Measurements from ENCODE around the gene CRYM.
"Not testable (repeated sequence)": the region's sequence is repeated elsewhere in the genome, so short reads cannot be mapped to it uniquely, and the experiment has no call there.

Gene CRYM

DNA sequence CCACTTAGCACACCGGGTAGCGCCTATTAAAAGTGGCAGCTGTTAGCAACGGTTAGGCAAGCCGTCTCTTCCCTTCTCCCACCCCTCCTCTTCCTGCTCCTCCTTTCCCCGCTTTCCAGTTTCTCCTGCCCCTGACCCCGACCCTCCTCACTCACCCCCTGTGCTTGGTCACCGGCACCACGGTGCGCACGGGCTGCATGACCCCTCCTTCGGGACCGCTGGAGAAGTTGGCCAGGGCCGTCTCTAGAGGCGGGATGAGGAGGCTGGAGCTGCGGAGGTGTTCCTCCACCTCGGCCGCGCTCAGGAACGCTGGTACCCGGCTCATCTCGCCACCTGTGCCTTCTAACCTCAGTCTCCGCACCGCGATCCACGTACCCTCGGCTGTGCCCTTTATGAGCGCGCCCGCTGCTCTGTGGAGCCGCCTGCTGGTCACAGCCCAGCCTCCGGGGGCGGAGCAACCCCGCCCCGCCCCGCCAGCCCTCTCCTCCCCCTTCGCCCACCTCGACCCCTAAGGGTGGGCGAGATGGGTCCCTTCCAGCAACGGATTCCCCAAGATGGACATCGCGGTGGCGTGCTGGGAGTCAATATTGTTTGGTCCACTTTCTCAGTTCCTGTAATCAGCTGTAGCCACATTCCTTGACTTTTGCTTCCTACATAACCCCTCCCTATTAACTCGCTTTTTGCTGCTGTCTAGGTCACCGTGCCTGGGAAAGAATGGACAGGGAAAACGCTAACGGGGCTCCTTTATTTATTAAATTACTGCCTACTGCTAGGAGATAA is at the start of gene CRYM:
Gene CRYM (minus strand): TSS at position 364 of the 780 bp plus-strand sequence. CDS start 39 bp downstream, at position 325.
- H3K9ac ChIP-seq (ENCODE audit: low read length in 2 of 2): peak within 1 kb of the TSS in 1 of 2 donors; percentile 21
- H3K36me3 ChIP-seq (ENCODE audit: control insufficient read depth in 2 of 2, insufficient read depth in 2 of 2, low read length in 2 of 2): no peaks in the 10 kb centered on the region
- no peak within 1 kb of the TSS for H3K27ac ChIP-seq (ENCODE audit: low read length)
- H3K27me3 ChIP-seq (ENCODE audit: control insufficient read depth in 1 of 2, insufficient read depth in 2 of 2, low read length in 2 of 2): peaks cover 22 to 27% of the 10 kb centered on the region in 2 donors
- no peaks in the 10 kb centered on the region for H3K9me3 ChIP-seq (ENCODE audit: control insufficient read depth in 2 of 2, low read length in 2 of 2)
- H3K4me1 ChIP-seq (ENCODE audit: control insufficient read depth, insufficient read depth, low read length): peaks cover 6% of the 10 kb centered on the region
- H3K4me3 ChIP-seq (ENCODE audit: low read length in 2 of 2): peak within 1 kb of the TSS; percentile 64 to 75

DNA sequence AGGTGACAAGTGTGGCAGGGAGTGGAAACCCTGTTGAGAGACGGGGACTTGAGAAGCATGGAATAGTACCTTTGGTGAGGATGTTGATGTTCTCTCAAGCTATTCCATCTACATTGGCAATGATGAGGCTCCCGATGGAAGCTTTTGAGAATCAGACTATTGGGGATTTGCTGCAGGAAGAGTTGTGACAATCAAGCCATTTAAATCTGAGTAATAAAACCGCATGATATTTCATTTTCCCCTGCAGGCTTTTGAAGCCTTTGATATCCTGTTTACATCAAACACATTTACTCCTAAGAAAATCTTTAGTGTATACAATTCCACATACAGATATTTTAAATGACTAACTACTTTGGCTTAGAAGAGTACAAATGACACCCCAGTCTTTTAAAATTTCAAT is 49.0 kb upstream of the CRYM start:
- no peak overlapping the region for H3K27ac ChIP-seq (ENCODE audit: low read length)
- H3K9me3 ChIP-seq (ENCODE audit: control insufficient read depth in 2 of 2, low read length in 2 of 2): no peaks in the 10 kb centered on the region
- no peaks in the 10 kb centered on the region for H3K4me1 ChIP-seq (ENCODE audit: control insufficient read depth, insufficient read depth, low read length)
- no peak overlapping the region for H3K4me3 ChIP-seq (ENCODE audit: low read length in 2 of 2)
- H3K9ac ChIP-seq (ENCODE audit: low read length in 2 of 2): no peak overlapping the region
- H3K27me3 ChIP-seq (ENCODE audit: control insufficient read depth in 1 of 2, insufficient read depth in 2 of 2, low read length in 2 of 2): no peaks in the 10 kb centered on the region
- no peaks in the 10 kb centered on the region for H3K36me3 ChIP-seq (ENCODE audit: control insufficient read depth in 2 of 2, insufficient read depth in 2 of 2, low read length in 2 of 2)

DNA sequence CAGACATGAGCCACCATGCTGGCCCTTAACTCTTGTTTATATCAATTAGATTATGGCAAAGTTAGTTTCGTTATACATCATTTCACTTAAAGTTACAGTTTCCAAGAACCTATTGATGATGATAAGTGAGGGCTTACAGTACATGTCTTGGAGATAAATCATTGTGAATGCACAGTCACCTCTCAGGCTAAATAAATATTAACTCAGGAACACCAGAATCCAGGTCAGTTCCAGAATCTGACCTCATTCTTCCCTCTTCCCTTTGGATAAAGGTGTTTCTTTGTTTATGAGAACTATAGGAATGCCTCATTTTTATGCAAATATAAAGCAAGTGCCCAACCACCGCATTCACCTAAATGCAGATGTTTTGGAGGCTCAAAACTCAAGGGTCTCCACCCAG is 48.4 kb upstream of the CRYM start:
- H3K4me3 ChIP-seq (ENCODE audit: low read length in 2 of 2): no peak overlapping the region
- H3K27me3 ChIP-seq (ENCODE audit: control insufficient read depth in 1 of 2, insufficient read depth in 2 of 2, low read length in 2 of 2): no peaks in the 10 kb centered on the region
- H3K27ac ChIP-seq (ENCODE audit: low read length): no peak overlapping the region
- no peaks in the 10 kb centered on the region for H3K36me3 ChIP-seq (ENCODE audit: control insufficient read depth in 2 of 2, insufficient read depth in 2 of 2, low read length in 2 of 2)
- H3K9ac ChIP-seq (ENCODE audit: low read length in 2 of 2): no peak overlapping the region
- no peaks in the 10 kb centered on the region for H3K4me1 ChIP-seq (ENCODE audit: control insufficient read depth, insufficient read depth, low read length)
- no peaks in the 10 kb centered on the region for H3K9me3 ChIP-seq (ENCODE audit: control insufficient read depth in 2 of 2, low read length in 2 of 2)

DNA sequence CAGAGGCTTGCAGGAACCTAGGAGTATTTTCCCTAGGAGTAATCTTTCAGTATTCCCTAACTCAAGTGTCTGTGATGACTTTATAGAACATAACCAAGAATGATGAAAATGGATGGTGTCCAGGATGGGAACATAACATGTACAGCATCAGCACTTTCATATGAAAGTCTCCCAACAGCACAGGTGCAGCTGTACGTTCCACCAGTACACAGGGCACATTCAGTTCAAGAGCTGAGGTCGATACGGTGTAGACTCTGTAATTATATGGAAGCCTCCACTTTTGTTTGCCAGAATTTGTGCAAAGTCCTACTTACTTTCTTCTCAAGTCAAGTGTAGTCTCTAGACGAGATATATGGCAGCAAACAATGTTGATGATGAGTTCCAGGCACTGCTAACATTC is 46.2 kb upstream of the CRYM start:
- H3K9me3 ChIP-seq (ENCODE audit: control insufficient read depth in 2 of 2, low read length in 2 of 2): no peaks in the 10 kb centered on the region
- H3K27me3 ChIP-seq (ENCODE audit: control insufficient read depth in 1 of 2, insufficient read depth in 2 of 2, low read length in 2 of 2): no peaks in the 10 kb centered on the region
- no peaks in the 10 kb centered on the region for H3K4me1 ChIP-seq (ENCODE audit: control insufficient read depth, insufficient read depth, low read length)
- no peak overlapping the region for H3K4me3 ChIP-seq (ENCODE audit: low read length in 2 of 2)
- H3K27ac ChIP-seq (ENCODE audit: low read length): no peak overlapping the region
- H3K36me3 ChIP-seq (ENCODE audit: control insufficient read depth in 2 of 2, insufficient read depth in 2 of 2, low read length in 2 of 2): peaks cover 0 to 2% of the 10 kb centered on the region in 2 donors
- H3K9ac ChIP-seq (ENCODE audit: low read length in 2 of 2): no peak overlapping the region

DNA sequence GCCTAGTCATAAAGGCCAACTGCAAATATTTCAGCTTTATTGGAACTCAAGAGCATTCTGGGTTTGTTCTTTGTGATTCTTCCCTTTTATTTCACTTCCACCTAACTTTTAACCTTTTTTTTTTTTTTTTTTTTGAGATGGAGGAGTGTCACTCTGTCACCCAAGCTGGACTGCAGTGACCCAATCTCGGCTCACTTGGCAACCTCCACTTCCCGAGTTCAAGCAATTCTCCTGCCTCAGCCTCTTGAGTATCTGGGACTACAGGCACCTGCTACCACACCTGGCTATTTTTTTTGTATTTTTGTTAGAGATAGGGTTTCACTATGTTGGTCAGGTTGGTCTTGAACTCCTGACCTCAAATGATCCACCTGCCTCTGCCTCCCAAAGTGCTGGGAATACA is 44.2 kb upstream of the CRYM start:
- not testable (repeated sequence) for H3K36me3 ChIP-seq (ENCODE audit: control insufficient read depth in 2 of 2, insufficient read depth in 2 of 2, low read length in 2 of 2); H3K9ac ChIP-seq (ENCODE audit: low read length in 2 of 2); H3K4me3 ChIP-seq (ENCODE audit: low read length in 2 of 2); H3K4me1 ChIP-seq (ENCODE audit: control insufficient read depth, insufficient read depth, low read length); H3K27me3 ChIP-seq (ENCODE audit: control insufficient read depth in 1 of 2, insufficient read depth in 2 of 2, low read length in 2 of 2); H3K27ac ChIP-seq (ENCODE audit: low read length); H3K9me3 ChIP-seq (ENCODE audit: control insufficient read depth in 2 of 2, low read length in 2 of 2)

DNA sequence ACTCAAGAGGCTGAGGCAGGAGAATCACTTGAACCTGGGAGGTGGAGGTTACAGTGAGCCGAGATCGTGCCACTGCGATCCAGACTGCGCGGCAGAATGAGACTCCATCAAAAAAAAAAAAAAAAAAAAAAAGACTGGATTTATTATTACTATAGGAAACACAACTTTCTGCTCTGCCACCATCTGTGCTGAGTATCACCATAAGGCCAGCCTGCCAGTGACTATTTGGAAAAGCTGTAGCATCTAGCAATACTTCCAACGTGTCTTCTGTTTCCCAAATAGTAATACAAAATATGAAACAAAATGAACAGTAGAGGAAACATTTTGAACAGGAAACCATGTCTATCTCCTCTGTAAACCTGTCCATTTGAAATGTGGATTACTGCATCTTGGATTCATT is 43.6 kb upstream of the CRYM start:
- H3K4me1 ChIP-seq (ENCODE audit: control insufficient read depth, insufficient read depth, low read length): no peaks in the 10 kb centered on the region
- H3K27me3 ChIP-seq (ENCODE audit: control insufficient read depth in 1 of 2, insufficient read depth in 2 of 2, low read length in 2 of 2): no peaks in the 10 kb centered on the region
- peaks cover 0 to 2% of the 10 kb centered on the region in 2 donors for H3K36me3 ChIP-seq (ENCODE audit: control insufficient read depth in 2 of 2, insufficient read depth in 2 of 2, low read length in 2 of 2)
- no peak overlapping the region for H3K9ac ChIP-seq (ENCODE audit: low read length in 2 of 2)
- no peak overlapping the region for H3K27ac ChIP-seq (ENCODE audit: low read length)
- no peaks in the 10 kb centered on the region for H3K9me3 ChIP-seq (ENCODE audit: control insufficient read depth in 2 of 2, low read length in 2 of 2)
- no peak overlapping the region for H3K4me3 ChIP-seq (ENCODE audit: low read length in 2 of 2)

DNA sequence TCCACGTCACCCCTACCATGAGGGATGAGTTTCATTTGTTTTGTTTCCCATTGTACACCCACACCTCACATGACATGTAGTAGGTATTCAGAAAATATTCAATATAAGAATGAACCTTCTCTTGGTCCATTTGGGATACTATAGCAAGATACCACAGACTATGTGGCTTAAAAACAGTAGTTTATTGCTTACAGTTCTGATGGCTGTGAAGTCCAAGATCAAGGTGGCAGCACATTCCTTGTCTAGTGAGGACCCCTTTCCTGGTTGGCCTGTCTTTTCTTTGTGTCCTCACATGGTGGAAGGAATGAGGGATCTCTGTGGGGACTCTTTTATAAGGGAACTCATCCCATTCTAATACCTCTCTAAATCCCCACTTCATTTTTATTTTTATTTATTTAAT is 36.2 kb upstream of the CRYM start:
- Histone ChIP-seq H3K27me3 (ENCODE audit: control insufficient read depth in 1 of 2, insufficient read depth in 2 of 2, low read length in 2 of 2) (no peaks in the 10 kb centered on the region), H3K9ac (ENCODE audit: low read length in 2 of 2) (no peak overlapping the region), H3K4me1 (ENCODE audit: control insufficient read depth, insufficient read depth, low read length) (no peaks in the 10 kb centered on the region), H3K27ac (ENCODE audit: low read length) (no peak overlapping the region), H3K9me3 (ENCODE audit: control insufficient read depth in 2 of 2, low read length in 2 of 2) (no peaks in the 10 kb centered on the region), H3K4me3 (ENCODE audit: low read length in 2 of 2) (no peak overlapping the region), H3K36me3 (ENCODE audit: control insufficient read depth in 2 of 2, insufficient read depth in 2 of 2, low read length in 2 of 2) (no peaks in the 10 kb centered on the region)

DNA sequence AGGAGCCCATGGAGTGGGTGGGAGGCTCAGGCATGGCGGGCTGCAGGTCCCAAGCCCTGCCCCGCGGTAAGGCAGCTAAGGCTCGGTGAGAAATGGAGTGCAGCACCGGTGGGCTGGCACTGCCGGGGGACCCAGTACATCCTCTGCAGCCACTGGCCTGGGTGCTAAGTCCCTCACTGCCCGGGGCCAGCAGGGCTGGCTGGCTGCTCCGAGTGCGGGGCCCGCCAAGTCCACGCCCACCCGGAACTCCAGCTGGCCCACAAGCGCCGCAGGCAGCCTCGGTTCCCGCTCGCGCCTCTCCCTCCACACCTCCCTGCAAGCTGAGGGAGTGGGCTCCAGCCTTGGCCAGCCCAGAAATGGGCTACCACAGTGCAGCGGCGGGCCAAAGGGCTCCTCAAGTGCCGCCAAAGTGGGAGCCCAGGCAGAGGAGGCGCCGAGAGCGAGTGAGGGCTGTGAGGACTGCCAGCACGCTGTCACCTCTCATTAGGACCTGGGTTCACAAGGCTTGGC is 34.8 kb upstream of the CRYM start:
- not testable (repeated sequence) for H3K27me3 ChIP-seq (ENCODE audit: control insufficient read depth in 1 of 2, insufficient read depth in 2 of 2, low read length in 2 of 2); H3K27ac ChIP-seq (ENCODE audit: low read length); H3K4me3 ChIP-seq (ENCODE audit: low read length in 2 of 2); H3K9ac ChIP-seq (ENCODE audit: low read length in 2 of 2); H3K4me1 ChIP-seq (ENCODE audit: control insufficient read depth, insufficient read depth, low read length); H3K36me3 ChIP-seq (ENCODE audit: control insufficient read depth in 2 of 2, insufficient read depth in 2 of 2, low read length in 2 of 2); H3K9me3 ChIP-seq (ENCODE audit: control insufficient read depth in 2 of 2, low read length in 2 of 2)

DNA sequence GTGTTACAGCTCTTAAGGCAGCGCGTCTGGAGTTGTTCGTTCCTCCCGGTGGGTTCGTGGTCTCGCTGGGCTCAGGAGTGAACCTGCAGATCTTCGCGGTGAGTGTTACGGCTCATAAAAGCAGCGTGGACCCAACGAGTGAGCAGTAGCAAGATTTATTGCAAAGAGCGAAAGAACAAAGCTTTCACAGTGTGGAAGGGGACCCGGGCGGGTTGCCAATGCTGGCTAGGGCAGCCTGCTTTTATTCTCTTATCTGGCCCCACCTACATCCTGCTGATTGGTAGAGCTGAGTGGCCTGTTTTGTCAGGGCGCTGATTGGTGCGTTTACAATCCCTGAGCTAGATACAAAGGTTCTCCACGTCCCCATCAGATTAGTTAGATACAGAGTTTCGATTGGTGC is 34.0 kb upstream of the CRYM start:
- H3K9ac ChIP-seq (ENCODE audit: low read length in 2 of 2); H3K4me1 ChIP-seq (ENCODE audit: control insufficient read depth, insufficient read depth, low read length); H3K4me3 ChIP-seq (ENCODE audit: low read length in 2 of 2); H3K36me3 ChIP-seq (ENCODE audit: control insufficient read depth in 2 of 2, insufficient read depth in 2 of 2, low read length in 2 of 2); H3K27me3 ChIP-seq (ENCODE audit: control insufficient read depth in 1 of 2, insufficient read depth in 2 of 2, low read length in 2 of 2); H3K9me3 ChIP-seq (ENCODE audit: control insufficient read depth in 2 of 2, low read length in 2 of 2); H3K27ac ChIP-seq (ENCODE audit: low read length): not testable (repeated sequence)

DNA sequence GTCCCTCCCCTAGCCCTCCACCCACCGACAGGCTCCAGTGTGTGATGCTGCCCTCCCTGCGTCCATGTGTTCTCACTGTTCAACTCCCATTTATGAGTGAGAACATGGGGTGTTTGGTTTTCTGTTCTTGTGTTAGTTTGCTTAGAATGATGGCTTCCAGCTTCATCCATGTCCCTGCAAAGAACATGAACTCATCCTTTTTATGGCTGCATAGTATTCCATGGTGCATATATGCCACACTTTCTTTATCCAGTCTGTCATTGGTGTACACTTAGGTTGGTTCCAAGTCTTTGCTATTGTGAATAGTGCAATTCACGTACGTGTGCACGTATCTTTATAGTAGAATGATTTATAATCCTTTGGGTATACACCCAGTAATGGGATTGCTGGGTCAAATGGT is 28.6 kb upstream of the CRYM start:
- H3K27me3 ChIP-seq (ENCODE audit: control insufficient read depth in 1 of 2, insufficient read depth in 2 of 2, low read length in 2 of 2); H3K9ac ChIP-seq (ENCODE audit: low read length in 2 of 2); H3K4me3 ChIP-seq (ENCODE audit: low read length in 2 of 2); H3K27ac ChIP-seq (ENCODE audit: low read length); H3K36me3 ChIP-seq (ENCODE audit: control insufficient read depth in 2 of 2, insufficient read depth in 2 of 2, low read length in 2 of 2); H3K4me1 ChIP-seq (ENCODE audit: control insufficient read depth, insufficient read depth, low read length); H3K9me3 ChIP-seq (ENCODE audit: control insufficient read depth in 2 of 2, low read length in 2 of 2): not testable (repeated sequence)

DNA sequence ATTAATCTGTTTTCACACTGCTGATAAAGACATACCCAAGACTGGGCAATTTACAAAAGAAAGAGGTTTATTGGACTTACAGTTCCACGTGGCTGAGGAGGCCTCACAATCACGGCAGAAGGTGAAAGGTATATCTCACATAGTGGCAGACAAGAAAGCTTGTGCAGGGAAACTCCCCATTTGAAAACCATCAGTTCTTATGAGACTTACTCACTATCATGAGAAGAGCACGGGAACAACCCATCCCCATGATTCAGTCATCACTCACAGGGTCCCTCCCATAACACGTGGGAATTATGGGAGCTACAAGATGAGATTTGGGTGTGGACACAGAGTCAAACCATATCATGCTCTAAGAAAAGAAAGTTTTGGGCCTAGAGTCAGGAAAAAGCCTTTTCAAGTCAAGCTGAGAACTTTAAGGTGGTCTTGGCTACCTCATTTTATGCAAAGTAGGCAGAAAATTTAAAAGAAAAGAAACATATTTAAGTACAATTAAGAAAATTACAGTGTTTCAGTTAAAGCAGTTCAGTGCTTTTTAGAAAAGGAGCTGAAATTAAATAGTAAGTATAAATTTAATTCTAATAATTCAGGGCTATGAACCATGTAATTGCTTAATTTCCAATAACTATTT is 24.9 kb upstream of the CRYM start:
- Histone ChIP-seq H3K9me3 (ENCODE audit: control insufficient read depth in 2 of 2, low read length in 2 of 2) (no peaks in the 10 kb centered on the region), H3K9ac (ENCODE audit: low read length in 2 of 2) (no peak overlapping the region), H3K4me3 (ENCODE audit: low read length in 2 of 2) (no peak overlapping the region), H3K27me3 (ENCODE audit: control insufficient read depth in 1 of 2, insufficient read depth in 2 of 2, low read length in 2 of 2) (no peaks in the 10 kb centered on the region), H3K4me1 (ENCODE audit: control insufficient read depth, insufficient read depth, low read length) (peaks cover 7% of the 10 kb centered on the region), H3K36me3 (ENCODE audit: control insufficient read depth in 2 of 2, insufficient read depth in 2 of 2, low read length in 2 of 2) (no peaks in the 10 kb centered on the region), H3K27ac (ENCODE audit: low read length) (no peak overlapping the region)
